Ovary (tissue), 9 donors: ENCODE data around the gene ANKRD65. TPM values are rescaled to one million over a fixed set of nuclear protein-coding genes. Genes with fewer than 3 reads are reported as not detected.

Experiments
- DNase-seq, 5 donors: peaks; one replicate each; pipeline ENCODE4 v3.0.0-alpha.2; 2019 to 2020
- H3K27ac ChIP-seq, 2 donors: fragments of 200-600 bp; one replicate each; pipeline versions ENCODE4 v1.5.1 to v1.8.0; 2019 to 2022
- H3K27me3 ChIP-seq: fragments of 200-600 bp; one replicate; pipeline ENCODE4 v1.8.0; 2022
- H3K36me3 ChIP-seq: fragments of 200-600 bp; sonication (generic); one replicate; pipeline ENCODE4 v1.5.1; 2019
- H3K4me1 ChIP-seq: one replicate; pipeline ENCODE4 v1.8.1; 2013; ENCODE audit warnings: mild to moderate bottlenecking, moderate library complexity; ENCODE audit not compliant: insufficient read depth
- H3K4me3 ChIP-seq: fragments of 200-600 bp; sonication (generic); one replicate; pipeline ENCODE4 v1.5.1; 2017
- H3K9me3 ChIP-seq, 2 donors: fragments of 200-600 bp in 1 of 2; sonication (generic) in 1 of 2; one replicate each; pipeline versions ENCODE4 v1.5.1 to v1.8.1; 2013 to 2019; ENCODE audit warnings: mild to moderate bottlenecking in 1 of 2, moderate library complexity in 1 of 2
- EP300 ChIP-seq: sonication (generic); formaldehyde crosslinking; IDR thresholded peaks from one replicate; pipeline ENCODE4 v1.6.1; 2017; ENCODE audit warnings: antibody characterized with exemption
- POLR2A ChIP-seq: fragments of 450-650 bp; IDR thresholded peaks from one replicate; pipeline ENCODE4 v1.6.1; 2017; ENCODE audit warnings: antibody characterized with exemption, mild to moderate bottlenecking, moderate library complexity
- WGBS, 3 donors: extraction: QIAGEN DNeasy Blood & Tissue Kit in 1 of 3; methylation state at CpG; one replicate each; pipeline versions ENCODE4 v1.1.5 to v1.1.7; 2013 to 2017; 5-methylcytosine and 5-hydroxymethylcytosine counted together
- intact Hi-C, 4 donors: fragments of 100-400 bp; cut with DNase I; formaldehyde crosslinking; loops; one replicate each; pipeline versions ENCODE4 v1.11.0 to v1.15.1; 2022 to 2023
- polyA plus RNA-seq, 2 donors: library from polyadenylated mRNA; stranded (reverse); fragments of 200-250 nt in 1 of 2; fragments of 350-450 nt in 1 of 2; fragmentation: Illumina TruSeq in 1 of 2; extraction: RNeasy Lipid Tissue Mini Kit (QIAGEN cat#74804) in 1 of 2; gene quantifications; one replicate each; pipeline ENCODE4 v1.2.3, GENCODE V29; 2013 to 2014
- total RNA-seq, 7 donors: library from RNA; depleted of rRNA in 2 of 7; stranded (reverse); fragments of >200 nt in 2 of 7; fragmentation: NEBNext Ultra II Directional in 3 of 7; extraction: Animal tissue kit (Norgen Biotek cat#: 25700) in 3 of 7; gene quantifications; one replicate each; pipeline versions ENCODE4 v1.1.0 to v1.2.4, GENCODE V29; 2016 to 2023
- TF ChIP-seq, protein P1 (sequence below), 3 donors: fragments of 450-650 bp in 2 of 3; fragments of 200-600 bp in 1 of 3; IDR thresholded peaks; one replicate each; pipeline versions ENCODE4 v1.5.1 to v1.8.0; 2016 to 2022; ENCODE audit warnings: antibody characterized with exemption in 3 of 3, mild to moderate bottlenecking in 1 of 3
- donor health status: DM: no; HTN: no; CAD: no; lungs with moderate emphysema.
- donor health status: DM: no; HTN: no; CAD: no.
- donor health status: Bipolar disorder and iron deficiency.
- donor health status: DM: yes; HTN: yes; CAD: no.
- donor health status: DM: no; HTN: no; CAD: no.
- donor health status: DM: yes; HTN: yes; CAD: no.

Gene ANKRD65
- total and polyA plus RNA-seq, 9 donors: 4.5 to 48.8 (median 13.3) TPM

GRCh38 chr1:1394116-1394515 is 27.0 kb downstream of the ANKRD65 start:
- intact Hi-C loops: no loop called here
- Histone ChIP-seq H3K4me1 (peaks cover 3% of the 10 kb centered on the region), H3K27me3 (no peaks in the 10 kb centered on the region), H3K4me3 (no peak overlapping the region), H3K9me3 (no peaks in the 10 kb centered on the region), H3K27ac (no peak overlapping the region), H3K36me3 (no peaks in the 10 kb centered on the region)
- TF ChIP-seq, protein P1, sequence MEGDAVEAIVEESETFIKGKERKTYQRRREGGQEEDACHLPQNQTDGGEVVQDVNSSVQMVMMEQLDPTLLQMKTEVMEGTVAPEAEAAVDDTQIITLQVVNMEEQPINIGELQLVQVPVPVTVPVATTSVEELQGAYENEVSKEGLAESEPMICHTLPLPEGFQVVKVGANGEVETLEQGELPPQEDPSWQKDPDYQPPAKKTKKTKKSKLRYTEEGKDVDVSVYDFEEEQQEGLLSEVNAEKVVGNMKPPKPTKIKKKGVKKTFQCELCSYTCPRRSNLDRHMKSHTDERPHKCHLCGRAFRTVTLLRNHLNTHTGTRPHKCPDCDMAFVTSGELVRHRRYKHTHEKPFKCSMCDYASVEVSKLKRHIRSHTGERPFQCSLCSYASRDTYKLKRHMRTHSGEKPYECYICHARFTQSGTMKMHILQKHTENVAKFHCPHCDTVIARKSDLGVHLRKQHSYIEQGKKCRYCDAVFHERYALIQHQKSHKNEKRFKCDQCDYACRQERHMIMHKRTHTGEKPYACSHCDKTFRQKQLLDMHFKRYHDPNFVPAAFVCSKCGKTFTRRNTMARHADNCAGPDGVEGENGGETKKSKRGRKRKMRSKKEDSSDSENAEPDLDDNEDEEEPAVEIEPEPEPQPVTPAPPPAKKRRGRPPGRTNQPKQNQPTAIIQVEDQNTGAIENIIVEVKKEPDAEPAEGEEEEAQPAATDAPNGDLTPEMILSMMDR (IDR thresholded peaks at IDR 0.05): no peak
- TF ChIP-seq POLR2A (no peak), EP300 (no peak)
- DNase-seq: no peak
- 90 to 94% (median 92%) methylated on average over 7 of the region's 7 CpGs for WGBS, 3 donors

- Histone ChIP-seq H3K27ac (no peak overlapping the region), H3K9me3 (no peaks in the 10 kb centered on the region), H3K36me3 (peaks cover 2% of the 10 kb centered on the region), H3K4me3 (no peak overlapping the region), H3K27me3 (no peaks in the 10 kb centered on the region), H3K4me1 (peaks cover 3% of the 10 kb centered on the region)
- 91 to 93% (median 91%) methylated on average over 11 of the region's 11 CpGs for WGBS, 3 donors
- TF ChIP-seq, protein P1 (IDR thresholded peaks at IDR 0.05): no peak
- no peak for TF ChIP-seq POLR2A
- TF ChIP-seq EP300: no peak
- intact Hi-C loops: no loop called here
- DNase-seq: no peak
These were observed 27.6 kb downstream of the ANKRD65 start for GRCh38 chr1:1393428-1393827.

DNA sequence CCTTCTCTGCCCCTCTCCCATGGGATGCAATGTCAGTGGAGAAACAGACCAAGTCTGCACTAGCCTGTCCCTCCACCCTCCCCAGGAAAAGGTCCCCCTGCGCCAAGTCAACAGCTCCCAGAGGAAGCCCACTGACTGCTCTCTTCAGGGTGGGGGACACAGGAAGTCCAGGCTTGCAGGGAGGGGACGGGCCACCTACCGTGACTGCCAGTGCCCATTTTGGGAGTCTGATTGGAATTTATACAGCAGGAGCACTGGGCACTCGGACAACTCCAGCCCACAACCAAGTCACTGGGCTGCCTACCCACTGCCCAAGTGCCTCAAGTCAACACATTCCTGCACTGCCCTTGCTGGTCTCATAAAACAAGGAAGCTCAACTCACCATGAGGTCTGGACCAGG is 28.1 kb downstream of the ANKRD65 start:
- no peaks in the 10 kb centered on the region for H3K4me1 ChIP-seq
- TF ChIP-seq POLR2A: no peak
- no peak for TF ChIP-seq EP300
- TF ChIP-seq, protein P1 (IDR thresholded peaks at IDR 0.05): no peak
- no peak for DNase-seq
- H3K27me3 ChIP-seq: no peaks in the 10 kb centered on the region
- H3K27ac ChIP-seq: no peak overlapping the region
- H3K9me3 ChIP-seq: no peaks in the 10 kb centered on the region
- H3K36me3 ChIP-seq: peaks cover 2% of the 10 kb centered on the region
- H3K4me3 ChIP-seq: no peak overlapping the region
- intact Hi-C loops: no loop called here
- WGBS, 3 donors: 87 to 94% (median 91%) methylated on average over 4 of the region's 4 CpGs

DNA sequence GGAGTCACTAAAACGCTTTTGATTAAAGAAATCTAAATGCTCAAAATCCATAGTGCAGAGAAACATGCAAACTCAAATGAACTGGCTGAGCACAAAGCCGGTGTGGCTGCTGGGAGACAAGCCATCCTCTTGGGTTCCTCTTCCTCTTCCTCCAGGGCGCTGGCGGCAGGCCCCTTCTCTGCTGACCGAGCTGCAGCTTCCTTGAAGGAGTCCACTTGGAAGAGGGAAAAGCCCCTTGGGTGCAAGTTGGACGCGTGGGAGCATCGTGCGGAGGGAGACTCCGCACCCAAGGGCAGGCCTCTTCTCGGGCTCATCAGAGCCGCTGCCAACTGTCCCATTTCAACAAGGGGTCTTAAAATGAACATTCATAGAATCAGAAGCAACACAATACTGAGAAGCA is 29.9 kb downstream of the ANKRD65 start:
- no peak for DNase-seq
- intact Hi-C loops: no loop called here
- TF ChIP-seq, protein P1 (IDR thresholded peaks at IDR 0.05): no peak
- no peak for TF ChIP-seq EP300
- no peak for TF ChIP-seq POLR2A
- H3K36me3 ChIP-seq: peaks cover 2% of the 10 kb centered on the region
- H3K27ac ChIP-seq: no peak overlapping the region
- H3K4me1 ChIP-seq: no peaks in the 10 kb centered on the region
- 80 to 86% (median 85%) methylated on average over 12 of the region's 12 CpGs for WGBS, 3 donors
- no peaks in the 10 kb centered on the region for H3K27me3 ChIP-seq
- no peaks in the 10 kb centered on the region for H3K9me3 ChIP-seq
- no peak overlapping the region for H3K4me3 ChIP-seq
